H1 (cell line): ENCODE measurements around the gene DNAJB8.

Source experiments
- CEBPB ChIP-seq: IDR thresholded peaks from 2 replicates; pipeline ENCODE4 v1.6.1; 2012; ENCODE audit warnings: low read depth, low read length
- CTCF ChIP-seq, 3 experiments: IDR thresholded peaks; 1 replicate in 2 of 3; 2 replicates in 1 of 3; pipeline versions ENCODE4 v1.5.1 to v1.6.1; 2011; ENCODE audit warnings: low read length in 3 of 3, mild to moderate bottlenecking in 3 of 3, inconsistent platforms in 2 of 3, low read depth in 1 of 3, moderate library complexity in 1 of 3; ENCODE audit not compliant: insufficient read depth in 1 of 3; ENCODE audit errors: control extremely low read depth in 1 of 3
- EP300 ChIP-seq, 2 experiments: IDR thresholded peaks; 1 replicate in 1 of 2; 2 replicates in 1 of 2; pipeline ENCODE4 v1.6.1; 2011 to 2012; ENCODE audit warnings: low read depth in 2 of 2, low read length in 2 of 2, mild to moderate bottlenecking in 2 of 2, borderline replicate concordance in 1 of 2, inconsistent platforms in 1 of 2, moderate library complexity in 1 of 2
- EZH2 ChIP-seq: fragments of 200-600 bp; sonication (generic); IDR thresholded peaks from 2 replicates; pipeline ENCODE4 v1.7.1; 2012; ENCODE audit warnings: low read depth, mild to moderate bottlenecking, moderate library complexity, low read length, inconsistent platforms; ENCODE audit not compliant: severe bottlenecking
- MAX ChIP-seq: IDR thresholded peaks from 2 replicates; pipeline ENCODE4 v1.6.1; 2012; ENCODE audit warnings: inconsistent platforms
- POLR2A ChIP-seq, 2 experiments: IDR thresholded peaks; 1 replicate in 1 of 2; 2 replicates in 1 of 2; pipeline ENCODE4 v1.6.1; 2011; ENCODE audit warnings: low read depth in 2 of 2, low read length in 2 of 2, mild to moderate bottlenecking in 2 of 2; ENCODE audit errors: control extremely low read depth in 1 of 2
- POLR2AphosphoS5 ChIP-seq: IDR thresholded peaks from 2 replicates; pipeline ENCODE4 v1.6.1; 2011; ENCODE audit warnings: low read depth, low read length
- RNF2 ChIP-seq: fragments of 200-900, 300-1000 bp; sonication (generic); IDR thresholded peaks from 2 replicates; pipeline ENCODE4 v1.7.1; 2016; ENCODE audit warnings: borderline replicate concordance, low read depth, mild to moderate bottlenecking, antibody characterized with exemption, low read length; ENCODE audit not compliant: poor library complexity, severe bottlenecking; ENCODE audit errors: missing control alignments

- TF ChIP-seq POLR2A (IDR thresholded peaks at IDR 0.05; ENCODE audit: control extremely low read depth in 1 of 2, low read depth in 2 of 2, low read length in 2 of 2) (no peak), CTCF (IDR thresholded peaks at IDR 0.05; ENCODE audit: control extremely low read depth in 1 of 3, insufficient read depth in 1 of 3, low read depth in 1 of 3, low read length in 3 of 3) (no peak), POLR2AphosphoS5 (no peak), CEBPB (no peak), EZH2 (no peak), MAX (no peak), RNF2 (no peak), EP300 (IDR thresholded peaks at IDR 0.05; ENCODE audit: borderline replicate concordance in 1 of 2, low read depth in 2 of 2, low read length in 2 of 2) (no peak)
Measured at GRCh38 chr3:128421966-128422365, 44.7 kb downstream of the DNAJB8 start.
